Muscle of leg (tissue), 11 donors: ENCODE measurements around the gene FFAR3. TPM values are rescaled to one million over a fixed set of nuclear protein-coding genes. Genes with fewer than 3 reads are reported as not detected.
"Not testable (repeated sequence)": the region's sequence is repeated elsewhere in the genome, so short reads cannot be mapped to it uniquely, and the experiment has no call there.

Source experiments
- DNase-seq: peaks from one replicate; pipeline ENCODE4 v3.0.0; 2013
- H3K27ac ChIP-seq: one replicate; pipeline ENCODE4 v1.5.1; 2013; ENCODE audit warnings: mild to moderate bottlenecking, low read length, control low read depth
- H3K27me3 ChIP-seq: one replicate; pipeline ENCODE4 v1.6.1; 2013; ENCODE audit warnings: low read length; ENCODE audit not compliant: control insufficient read depth, insufficient read depth
- H3K36me3 ChIP-seq: one replicate; pipeline ENCODE4 v1.6.1; 2013; ENCODE audit warnings: low read length; ENCODE audit not compliant: control insufficient read depth, insufficient read depth
- H3K4me1 ChIP-seq: one replicate; pipeline ENCODE4 v1.6.1; 2013; ENCODE audit warnings: low read length; ENCODE audit not compliant: control insufficient read depth, insufficient read depth
- H3K4me3 ChIP-seq: one replicate; pipeline ENCODE4 v1.5.1; 2013; ENCODE audit warnings: low read length, control low read depth
- H3K9me3 ChIP-seq: replicated peaks from 2 replicates; pipeline ENCODE4 v1.6.1; 2013; ENCODE audit warnings: low read depth, low read length; ENCODE audit not compliant: control insufficient read depth
- WGBS: methylation state at CpG from one replicate; pipeline ENCODE4 v1.1.5; 2013; ENCODE audit warnings: missing lambda C conversion rate; ENCODE audit not compliant: insufficient coverage; 5-methylcytosine and 5-hydroxymethylcytosine counted together
- polyA plus RNA-seq, 8 donors: library from polyadenylated mRNA; unstranded; fragments of 120-200 nt; gene quantifications; one replicate each; pipeline versions ENCODE4 v1.2.1 to v1.2.3, GENCODE V29; 2013; ENCODE audit warnings: inconsistent platforms in 1 of 8, low replicate concordance in 1 of 8; ENCODE audit not compliant: insufficient read length in 8 of 8, insufficient read depth in 1 of 8
- total RNA-seq: library from RNA; stranded (reverse); fragments of 120-200 nt; gene quantifications from one replicate; pipeline ENCODE4 v1.2.4, GENCODE V29; 2013

FFAR3 gene
- total and polyA plus RNA-seq, 9 donors: 0.06 to 0.24 (median 0.19) TPM; not detected in 3

- Histone ChIP-seq H3K27me3 (peaks cover 2% of the 10 kb centered on the region), H3K27ac (no peak overlapping the region), H3K4me3 (no peak overlapping the region), H3K4me1 (no peaks in the 10 kb centered on the region), H3K36me3 (no peaks in the 10 kb centered on the region), H3K9me3 (no peaks in the 10 kb centered on the region)
- 84% methylated on average over 8 of the region's 12 CpGs for WGBS
- no peak for DNase-seq
These were observed 17.4 kb downstream of the FFAR3 start for GRCh38 chr19:35375505-35376307.

DNA sequence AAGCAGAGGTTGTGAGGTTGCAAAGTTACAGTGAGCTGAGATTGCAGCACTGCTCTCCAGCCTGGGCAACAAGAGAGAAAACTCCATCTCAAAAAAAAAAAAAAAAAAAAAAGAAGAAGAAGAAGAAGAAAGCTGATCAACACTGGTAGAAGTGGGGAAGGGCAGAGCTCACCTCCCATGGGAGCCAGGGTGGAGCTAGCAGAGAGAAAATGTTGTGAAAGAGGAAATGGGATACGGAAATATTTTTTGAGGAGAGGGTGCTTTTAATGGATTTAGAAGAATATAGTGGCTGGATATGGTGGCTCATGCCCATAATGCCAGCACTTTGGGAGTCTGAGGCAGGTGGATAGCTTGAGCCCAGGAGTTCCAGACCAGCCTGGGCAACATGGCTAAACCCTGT, 19.4 kb downstream of the FFAR3 start:
- Histone ChIP-seq H3K9me3 (no peaks in the 10 kb centered on the region), H3K27ac (no peak overlapping the region), H3K27me3 (peaks cover 2% of the 10 kb centered on the region), H3K4me1 (no peaks in the 10 kb centered on the region), H3K4me3 (no peak overlapping the region), H3K36me3 (no peaks in the 10 kb centered on the region)
- no peak for DNase-seq
- 29% methylated on average over 1 of the region's 1 CpG for WGBS

DNA sequence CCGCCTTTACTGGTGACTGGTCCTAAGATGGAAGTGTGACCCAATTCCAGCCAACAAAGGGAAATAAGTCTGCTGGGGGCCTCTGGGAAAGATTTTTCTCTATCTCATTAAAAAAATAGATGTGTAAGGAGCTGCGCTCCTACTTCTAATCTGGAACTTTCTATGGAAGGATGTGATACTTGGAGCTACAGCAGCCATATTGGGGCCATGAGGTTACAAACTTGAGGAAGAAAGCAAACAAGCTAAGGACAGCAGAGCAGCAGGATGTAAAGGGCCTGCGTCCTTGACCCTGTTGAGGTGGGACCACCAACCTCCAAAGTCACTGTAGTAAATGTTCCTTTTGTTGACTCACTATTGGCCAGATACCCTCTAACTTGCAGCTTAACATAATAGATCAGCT, 20.1 kb downstream of the FFAR3 start:
- Histone ChIP-seq H3K4me1 (no peaks in the 10 kb centered on the region), H3K27me3 (peaks cover 2% of the 10 kb centered on the region), H3K9me3 (no peaks in the 10 kb centered on the region), H3K4me3 (no peak overlapping the region), H3K27ac (no peak overlapping the region), H3K36me3 (no peaks in the 10 kb centered on the region)
- WGBS: 90% methylated on average over 1 of the region's 3 CpGs
- no peak for DNase-seq

GRCh38 chr19:35379545-35379944, 21.3 kb downstream of the FFAR3 start:
- H3K27ac ChIP-seq, DNase-seq, H3K4me3 ChIP-seq, H3K36me3 ChIP-seq, H3K9me3 ChIP-seq, H3K27me3 ChIP-seq, H3K4me1 ChIP-seq: not testable (repeated sequence)
- 77% methylated on average over 4 of the region's 5 CpGs for WGBS

GRCh38 chr19:35379992-35380391, 21.7 kb downstream of the FFAR3 start:
- Histone ChIP-seq H3K27me3 (peaks cover 2% of the 10 kb centered on the region), H3K27ac (no peak overlapping the region), H3K4me3 (no peak overlapping the region), H3K9me3 (peaks cover 2% of the 10 kb centered on the region), H3K4me1 (no peaks in the 10 kb centered on the region), H3K36me3 (no peaks in the 10 kb centered on the region)
- WGBS: 14% methylated on average over 1 of the region's 1 CpG
- DNase-seq: no peak

DNA sequence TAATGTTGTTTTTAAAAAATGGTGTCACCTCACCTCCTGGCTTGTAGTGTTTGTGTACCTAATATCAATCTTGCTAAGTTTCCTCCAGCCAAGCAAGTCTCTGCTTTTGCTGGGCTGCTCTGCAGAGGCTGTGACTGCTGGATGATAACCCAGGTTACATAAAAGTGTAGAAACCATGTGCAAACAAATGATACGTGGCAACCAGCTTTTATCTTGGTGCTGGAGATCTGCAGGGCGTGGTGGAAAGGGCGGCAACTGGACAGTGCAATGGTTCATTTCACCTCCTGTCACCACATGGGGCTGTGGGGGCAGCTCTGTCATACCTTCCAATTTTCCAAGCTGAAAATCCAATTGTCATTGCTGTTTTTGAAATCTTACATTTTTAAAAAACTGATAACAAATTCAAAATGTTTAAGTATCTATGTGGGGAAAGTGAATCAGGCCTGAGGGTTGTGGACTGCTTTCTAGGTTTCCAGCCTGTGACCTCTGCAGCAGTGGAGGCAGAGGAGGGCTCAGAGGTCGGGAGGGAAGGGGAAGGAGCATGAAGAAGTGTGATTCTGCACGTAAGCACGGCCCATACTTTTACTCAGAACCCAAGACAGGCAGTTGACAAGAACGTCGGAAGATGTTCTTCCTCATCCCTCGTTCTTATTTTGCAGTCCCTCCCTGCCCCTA, 22.3 kb downstream of the FFAR3 start:
- DNase-seq: no peak
- Histone ChIP-seq H3K27me3 (peaks cover 2% of the 10 kb centered on the region), H3K36me3 (no peaks in the 10 kb centered on the region), H3K4me3 (no peak overlapping the region), H3K9me3 (peaks cover 6% of the 10 kb centered on the region), H3K27ac (no peak overlapping the region), H3K4me1 (no peaks in the 10 kb centered on the region)
- WGBS: 59% methylated on average over 7 of the region's 9 CpGs

GRCh38 chr19:35381318-35381717, 23.1 kb downstream of the FFAR3 start:
- Histone ChIP-seq H3K9me3 (peaks cover 8% of the 10 kb centered on the region), H3K27ac (no peak overlapping the region), H3K4me3 (no peak overlapping the region), H3K27me3 (no peaks in the 10 kb centered on the region), H3K36me3 (no peaks in the 10 kb centered on the region), H3K4me1 (no peaks in the 10 kb centered on the region)
- WGBS: 61% methylated on average over 2 of the region's 3 CpGs
- DNase-seq: no peak

GRCh38 chr19:35381926-35382325, 23.7 kb downstream of the FFAR3 start:
- 90% methylated on average over 2 of the region's 6 CpGs for WGBS
- H3K27me3 ChIP-seq: no peaks in the 10 kb centered on the region
- no peak for DNase-seq
- H3K9me3 ChIP-seq: peaks cover 8% of the 10 kb centered on the region
- no peaks in the 10 kb centered on the region for H3K4me1 ChIP-seq
- no peaks in the 10 kb centered on the region for H3K36me3 ChIP-seq
- H3K4me3 ChIP-seq: no peak overlapping the region
- H3K27ac ChIP-seq: no peak overlapping the region

GRCh38 chr19:35383536-35383935, 25.3 kb downstream of the FFAR3 start:
- no peak overlapping the region for H3K27ac ChIP-seq
- no peak for DNase-seq

DNA sequence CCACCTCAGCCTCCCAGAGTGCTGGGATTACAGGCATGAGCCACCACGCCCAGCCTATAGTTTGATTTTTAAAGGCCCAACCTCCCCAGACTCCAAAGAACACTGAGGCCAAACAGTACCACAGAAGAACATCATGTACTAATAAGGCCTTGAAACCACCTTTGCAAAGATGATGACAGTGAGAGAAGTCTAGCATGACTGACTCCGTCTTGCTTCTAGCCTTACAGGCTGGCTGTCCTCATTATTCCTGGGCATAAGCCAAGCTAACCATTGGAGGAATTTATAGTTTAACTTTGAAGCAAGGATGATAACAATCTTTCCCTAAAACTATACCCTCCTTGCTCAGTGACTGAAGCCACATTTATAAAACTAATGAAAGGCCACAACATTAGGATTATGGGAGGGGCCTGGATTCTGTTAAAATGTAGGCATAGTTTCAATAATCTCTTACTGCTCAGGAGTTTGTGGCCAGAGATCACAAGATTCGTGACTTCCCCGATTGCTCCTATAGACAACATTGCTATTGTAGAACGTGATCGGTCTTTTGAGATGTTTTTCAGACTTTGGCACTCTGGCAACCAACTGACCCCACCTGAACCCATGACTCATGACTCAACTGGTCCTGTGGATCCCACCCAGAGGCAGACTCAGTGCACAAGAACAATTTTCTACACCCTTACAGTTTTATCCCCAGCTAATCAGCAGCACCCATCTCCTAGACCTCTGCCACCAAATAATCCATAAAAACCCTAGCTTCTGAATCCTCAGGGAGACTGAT, 30.2 kb downstream of the FFAR3 start:
- Histone ChIP-seq H3K4me1 (no peaks in the 10 kb centered on the region), H3K27me3 (no peaks in the 10 kb centered on the region), H3K36me3 (no peaks in the 10 kb centered on the region), H3K9me3 (peaks cover 10% of the 10 kb centered on the region), H3K27ac (no peak overlapping the region), H3K4me3 (no peak overlapping the region)
- 89% methylated on average over 5 of the region's 6 CpGs for WGBS
- DNase-seq: no peak

More at GRCh38 chr19:35383536-35383935, 25.3 kb downstream of the FFAR3 start:
- no peaks in the 10 kb centered on the region for H3K27me3 ChIP-seq
- H3K4me1 ChIP-seq: no peaks in the 10 kb centered on the region
- 40% methylated on average over 1 of the region's 2 CpGs for WGBS
- no peaks in the 10 kb centered on the region for H3K36me3 ChIP-seq
- H3K4me3 ChIP-seq: no peak overlapping the region
- peaks cover 10% of the 10 kb centered on the region for H3K9me3 ChIP-seq
